IPS DF 4.7 (cell line): ENCODE measurements around the gene HERPUD2.
A peak's percentile ranks its signal among the peaks of the same experiment; 100 is the strongest.
"Not testable (repeated sequence)": the region's sequence is repeated elsewhere in the genome, so short reads cannot be mapped to it uniquely, and the experiment has no call there.

Source experiments
- DNase-seq: peaks from one replicate; pipeline ENCODE4 v3.0.0-alpha.2; 2013; ENCODE audit warnings: low spot score; ENCODE audit errors: extremely low read depth

HERPUD2 gene

GRCh38 chr7:35680403-35681013 is 14.4 kb downstream of the HERPUD2 start:
- no peak for DNase-seq

DNA sequence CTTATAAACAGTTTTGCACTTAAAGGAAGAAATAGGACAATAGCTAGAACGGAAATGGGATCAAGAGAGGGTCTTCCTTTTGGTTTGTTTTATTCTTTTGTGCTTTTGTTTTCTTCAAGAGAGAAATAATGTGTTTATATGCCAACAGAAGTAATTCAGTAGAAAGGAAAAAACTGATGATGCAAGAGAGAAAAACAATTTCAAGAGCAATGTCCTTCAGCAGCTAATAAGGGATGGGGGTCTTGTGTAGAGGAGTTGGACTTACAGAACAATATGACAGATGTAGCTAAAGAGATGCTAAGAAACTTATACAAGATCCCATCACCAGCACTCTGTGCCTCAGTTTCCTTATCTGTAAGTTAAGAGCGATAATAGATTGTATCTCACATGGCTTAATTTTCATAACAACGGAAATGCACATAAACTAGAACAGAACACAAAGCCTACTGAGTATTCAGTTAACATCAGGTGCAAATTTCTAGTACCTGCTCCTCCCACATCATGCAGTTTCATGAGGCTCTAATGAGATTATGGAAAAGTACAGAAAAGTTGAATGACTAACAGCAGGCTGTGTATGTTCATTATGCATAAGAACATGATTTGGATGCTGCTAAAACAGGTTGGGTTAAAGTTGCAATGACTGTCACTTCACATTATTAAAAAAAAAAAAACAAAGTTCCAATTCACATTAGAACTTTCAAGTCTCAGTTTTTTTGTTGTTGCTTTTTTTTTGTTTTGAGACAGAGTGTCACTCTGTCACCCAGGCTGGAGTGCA is 17.2 kb downstream of the HERPUD2 start:
- no peak for DNase-seq

DNA sequence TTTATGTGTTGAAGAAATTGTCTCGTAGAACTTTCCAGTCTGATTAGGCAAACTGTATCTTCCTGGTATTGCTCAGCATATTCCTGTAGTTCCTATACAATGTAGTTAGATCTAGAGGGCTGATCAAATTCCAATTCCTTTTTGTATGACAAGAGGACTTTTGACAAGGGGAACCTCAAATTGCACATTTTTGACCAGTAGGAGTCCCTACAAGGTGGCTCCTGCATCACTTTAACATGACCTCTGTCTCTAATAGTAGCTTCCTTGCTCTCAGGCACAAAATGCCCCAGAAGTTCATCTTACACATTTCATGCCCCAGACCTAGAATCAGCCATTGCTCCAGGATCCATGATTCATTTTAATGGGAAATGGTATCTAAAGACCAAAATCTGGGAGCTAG is 18.7 kb downstream of the HERPUD2 start:
- no peak for DNase-seq

DNA sequence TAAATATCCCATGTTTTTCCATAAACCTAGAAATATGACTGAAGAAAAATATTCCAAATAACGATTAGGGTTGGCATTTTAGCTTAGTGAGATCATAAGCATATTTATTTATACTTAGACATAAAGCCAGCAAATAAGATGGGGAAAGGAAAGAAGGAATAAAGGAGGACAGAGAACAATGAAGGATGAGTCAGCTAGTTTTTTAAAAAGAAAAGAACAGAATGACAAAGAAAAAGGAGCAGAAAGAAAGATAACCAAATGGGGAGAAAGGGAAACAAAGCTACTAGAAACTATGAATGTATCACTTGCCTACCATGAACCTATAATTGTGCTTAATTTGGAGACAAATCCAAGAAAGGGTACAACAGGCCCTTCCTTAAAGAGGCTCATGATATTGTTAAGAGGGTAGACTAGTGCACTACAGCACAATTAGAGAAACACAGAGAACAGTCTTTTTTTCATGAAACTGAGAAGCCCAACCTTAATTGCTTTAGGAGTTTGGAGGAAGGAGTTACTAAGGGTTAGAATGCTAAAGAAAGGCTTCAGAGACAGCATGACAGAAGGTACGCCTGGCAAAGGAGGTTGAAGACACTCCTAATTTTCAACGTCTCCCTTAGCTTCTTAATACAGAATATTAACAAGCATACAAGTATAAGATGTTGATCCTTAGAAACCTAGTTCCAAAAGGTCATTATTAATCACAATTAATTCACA is 23.9 kb downstream of the HERPUD2 start:
- DNase-seq = no peak

GRCh38 chr7:35660411-35660810 is 34.5 kb downstream of the HERPUD2 start:
- DNase-seq = not testable (repeated sequence)

DNA sequence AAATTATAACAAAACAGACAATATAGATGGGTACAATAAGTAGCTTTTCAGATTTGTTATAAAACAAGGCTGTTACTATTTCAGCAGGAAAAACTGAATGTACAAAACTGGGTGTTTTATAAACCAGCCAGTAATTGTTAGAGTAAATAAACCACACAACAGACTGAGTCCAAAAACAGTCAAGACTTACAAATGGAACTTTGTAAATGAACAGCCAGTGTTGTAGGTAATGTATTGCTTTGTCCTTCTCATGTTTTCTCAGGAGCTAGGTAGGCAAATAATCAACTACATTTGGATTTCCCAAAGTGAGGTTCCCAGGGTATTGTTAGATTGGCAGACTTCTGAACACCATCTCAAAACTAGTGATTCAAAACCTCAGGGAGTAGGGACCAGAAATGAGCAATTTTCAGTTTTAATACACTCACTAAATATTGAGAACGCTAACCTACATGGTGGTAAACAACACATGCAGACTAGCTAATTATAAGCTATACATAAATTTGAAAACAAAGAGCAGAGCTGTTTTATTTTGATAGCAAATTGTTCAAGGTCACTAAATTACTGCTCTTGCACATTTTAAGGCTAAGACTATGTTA is 36.2 kb downstream of the HERPUD2 start:
- DNase-seq = no peak

DNA sequence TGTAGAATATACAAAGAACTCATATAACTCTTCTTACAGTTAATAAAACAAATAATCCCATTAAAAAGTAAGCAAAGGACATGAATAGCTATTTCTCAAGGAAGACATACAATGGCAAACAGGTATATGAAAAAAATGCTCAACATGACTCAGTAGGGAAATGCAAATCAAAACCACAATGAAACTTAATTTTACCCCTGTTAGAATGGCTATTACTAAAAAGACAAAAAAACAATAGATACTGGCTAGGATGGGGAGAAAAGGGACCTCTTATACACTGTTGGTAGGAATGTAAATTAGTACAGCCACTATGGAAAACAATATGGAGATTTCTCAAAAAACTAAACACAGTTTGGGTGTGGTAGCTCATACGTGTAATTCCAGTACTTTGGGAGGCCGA is 37.8 kb downstream of the HERPUD2 start:
- no peak for DNase-seq

DNA sequence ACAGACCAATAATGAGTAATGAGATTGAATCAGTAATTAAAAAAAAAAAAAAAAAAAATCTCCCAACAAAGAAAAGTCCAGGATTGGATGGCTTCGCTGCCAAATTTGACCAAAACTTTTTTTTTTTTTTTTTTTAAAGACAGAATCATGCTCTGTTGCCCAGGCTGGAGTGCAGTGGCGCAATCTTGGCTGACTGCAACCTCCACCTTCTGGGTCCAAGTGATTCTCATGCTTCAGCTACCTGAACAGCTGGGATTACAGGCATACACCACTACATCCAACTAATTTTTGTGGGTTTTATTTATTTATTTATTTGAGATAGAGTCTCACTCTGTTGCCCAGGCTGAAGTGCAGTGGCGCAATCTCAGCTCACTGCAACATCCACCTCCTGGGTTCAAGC is 40.4 kb downstream of the HERPUD2 start:
- not testable (repeated sequence) for DNase-seq

DNA sequence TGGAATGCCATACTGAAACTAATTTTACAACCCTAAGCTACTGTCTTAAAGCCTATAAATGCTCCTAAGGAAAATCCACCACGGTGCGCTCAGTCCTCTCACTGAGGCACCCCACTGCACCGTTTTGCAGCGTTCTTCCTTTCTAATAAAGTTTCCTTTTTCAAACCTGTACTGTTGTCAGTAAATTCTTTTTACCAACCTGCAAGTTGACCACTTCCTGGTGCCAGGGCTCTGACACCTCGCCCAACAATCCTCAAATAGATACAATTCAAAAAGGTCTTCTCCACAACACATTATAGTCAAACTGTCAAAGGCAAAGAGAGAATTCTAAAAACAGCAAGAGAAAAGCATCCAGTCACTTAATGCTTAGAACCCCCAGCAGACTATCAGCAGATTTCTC is 42.8 kb downstream of the HERPUD2 start:
- no peak for DNase-seq

- DNase-seq = no peak
Measured at GRCh38 chr7:35650751-35651150, 44.2 kb downstream of the HERPUD2 start.

GRCh38 chr7:35649711-35650110 is 45.2 kb downstream of the HERPUD2 start:
- DNase-seq = no peak

DNA sequence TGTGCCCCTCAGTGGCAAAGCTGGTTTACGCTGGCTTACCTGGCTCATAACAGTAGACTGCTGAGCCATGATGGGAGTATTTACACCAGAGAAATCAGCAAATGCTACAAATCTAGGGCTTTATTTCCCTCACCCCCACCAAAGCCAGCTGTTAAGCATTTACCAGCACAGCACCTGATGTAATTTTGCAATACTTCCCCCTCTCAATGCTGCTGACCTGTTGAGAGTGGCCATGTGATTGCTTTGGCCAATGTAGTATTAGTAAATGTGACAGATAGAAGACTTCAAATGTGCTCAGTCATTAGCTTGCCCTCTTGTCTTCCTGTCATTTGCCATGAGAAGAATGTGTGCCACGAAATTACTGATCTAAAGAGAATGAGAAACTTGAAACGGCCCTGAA is 46.6 kb downstream of the HERPUD2 start:
- DNase-seq = no peak

DNA sequence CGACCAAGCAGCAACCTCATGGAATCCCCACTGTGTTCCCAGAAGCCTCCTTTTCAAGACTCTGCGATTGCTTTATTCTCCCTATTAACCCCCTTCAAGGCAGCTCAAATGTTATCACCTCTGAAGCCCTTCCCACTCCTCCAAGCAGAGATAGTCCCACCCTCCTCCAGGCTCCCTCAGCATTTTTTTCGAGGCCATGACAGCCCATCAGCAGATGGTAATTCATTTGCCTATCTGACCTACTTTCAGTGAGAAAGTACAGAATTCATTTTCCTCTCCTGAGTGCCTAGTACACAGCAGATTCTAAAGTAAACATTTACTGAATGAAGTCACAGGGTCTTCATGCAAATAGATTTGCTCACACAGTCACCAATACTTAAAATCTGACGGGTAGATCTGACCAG is 47.8 kb downstream of the HERPUD2 start:
- DNase-seq = no peak

- no peak for DNase-seq
Measured at GRCh38 chr7:35646289-35647023, 48.5 kb downstream of the HERPUD2 start.

DNA sequence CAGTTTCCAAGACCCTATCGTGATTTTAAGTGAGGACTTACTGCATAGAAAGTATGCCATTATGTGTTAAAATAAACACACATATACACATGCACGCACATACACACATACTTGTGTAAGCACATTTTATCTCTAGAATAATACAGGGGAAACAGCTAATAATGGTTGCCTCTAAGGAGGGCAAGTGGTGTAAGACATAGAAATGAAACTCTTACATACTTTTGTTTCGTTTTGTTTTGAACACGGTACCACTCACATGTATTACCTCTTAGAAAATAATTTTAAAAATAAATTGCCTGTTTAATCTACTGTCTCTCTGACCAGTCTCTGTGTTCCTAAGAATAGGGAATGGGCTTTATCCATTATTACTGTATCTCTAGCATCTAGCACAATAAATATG is 49.2 kb downstream of the HERPUD2 start:
- DNase-seq = no peak

DNA sequence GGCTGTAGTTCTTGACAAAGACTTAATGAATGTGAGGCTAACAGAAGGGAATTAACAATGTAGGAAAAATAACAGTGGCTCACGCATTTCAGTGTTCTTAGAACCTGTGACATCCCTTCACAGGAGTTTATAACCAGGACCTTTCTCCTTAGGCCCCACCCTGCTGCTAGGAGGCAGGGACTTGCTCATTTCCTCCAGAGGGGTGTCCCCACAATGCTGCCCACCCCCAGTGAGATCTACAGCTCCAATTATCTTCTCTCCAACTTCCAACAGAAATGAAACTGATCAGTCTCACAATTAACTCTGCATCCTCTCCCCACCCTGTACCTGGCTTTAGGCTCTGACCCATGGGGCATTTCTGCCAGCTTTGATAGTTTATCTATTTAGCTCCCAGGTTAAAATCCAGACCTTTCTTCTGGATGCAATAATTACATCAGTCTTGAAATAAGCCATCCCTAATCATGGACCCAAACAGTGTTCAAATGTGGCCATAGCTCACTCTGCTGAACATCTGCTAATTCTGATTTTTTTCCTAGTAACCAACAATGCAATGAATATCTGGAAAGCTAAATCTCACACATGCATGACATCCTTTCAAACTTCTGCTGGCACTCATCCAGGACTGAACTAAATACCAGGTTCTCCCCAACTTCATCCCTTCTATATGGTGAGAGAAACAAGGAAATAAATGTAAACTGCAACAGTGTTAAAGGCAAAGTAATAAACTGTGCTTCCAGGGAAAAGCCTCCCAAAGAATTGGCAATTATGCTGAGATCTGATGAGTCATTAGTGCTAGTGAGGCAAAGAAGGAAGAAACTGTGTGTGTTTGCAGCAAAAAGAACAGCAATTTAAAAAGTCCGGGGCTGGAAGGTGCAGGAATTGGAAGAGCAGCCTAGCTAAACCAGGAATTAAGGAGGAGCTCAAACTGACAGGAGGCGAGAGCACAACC is 64.6 kb downstream of the HERPUD2 start:
- no peak for DNase-seq

- DNase-seq = peak; percentile 44
Measured at GRCh38 chr7:35624299-35625186, 70.4 kb downstream of the HERPUD2 start.

- DNase-seq = no peak
Measured at GRCh38 chr7:35623381-35623780, 71.6 kb downstream of the HERPUD2 start.

GRCh38 chr7:35619863-35620262 is 75.1 kb downstream of the HERPUD2 start:
- DNase-seq = no peak
